Measurements from ENCODE around the gene ITGB1BP2.

- TF ChIP-seq POLR2A (IDR thresholded peaks at IDR 0.05; ENCODE audit: control extremely low read depth in 1 of 2, low read depth in 2 of 2, low read length in 2 of 2), result no peak
- TF ChIP-seq, protein P1, sequence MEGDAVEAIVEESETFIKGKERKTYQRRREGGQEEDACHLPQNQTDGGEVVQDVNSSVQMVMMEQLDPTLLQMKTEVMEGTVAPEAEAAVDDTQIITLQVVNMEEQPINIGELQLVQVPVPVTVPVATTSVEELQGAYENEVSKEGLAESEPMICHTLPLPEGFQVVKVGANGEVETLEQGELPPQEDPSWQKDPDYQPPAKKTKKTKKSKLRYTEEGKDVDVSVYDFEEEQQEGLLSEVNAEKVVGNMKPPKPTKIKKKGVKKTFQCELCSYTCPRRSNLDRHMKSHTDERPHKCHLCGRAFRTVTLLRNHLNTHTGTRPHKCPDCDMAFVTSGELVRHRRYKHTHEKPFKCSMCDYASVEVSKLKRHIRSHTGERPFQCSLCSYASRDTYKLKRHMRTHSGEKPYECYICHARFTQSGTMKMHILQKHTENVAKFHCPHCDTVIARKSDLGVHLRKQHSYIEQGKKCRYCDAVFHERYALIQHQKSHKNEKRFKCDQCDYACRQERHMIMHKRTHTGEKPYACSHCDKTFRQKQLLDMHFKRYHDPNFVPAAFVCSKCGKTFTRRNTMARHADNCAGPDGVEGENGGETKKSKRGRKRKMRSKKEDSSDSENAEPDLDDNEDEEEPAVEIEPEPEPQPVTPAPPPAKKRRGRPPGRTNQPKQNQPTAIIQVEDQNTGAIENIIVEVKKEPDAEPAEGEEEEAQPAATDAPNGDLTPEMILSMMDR (IDR thresholded peaks at IDR 0.05; ENCODE audit: control extremely low read depth in 1 of 3, insufficient read depth in 1 of 3, low read depth in 1 of 3, low read length in 3 of 3), result no peak
- no peak for TF ChIP-seq TEAD4 (IDR thresholded peaks at IDR 0.05; ENCODE audit: low read depth, low read length)
- no peak for TF ChIP-seq EP300 (IDR thresholded peaks at IDR 0.05; ENCODE audit: borderline replicate concordance in 1 of 2, low read depth in 2 of 2, low read length in 2 of 2)
- no peak for TF ChIP-seq POLR2AphosphoS5 (IDR thresholded peaks at IDR 0.05; ENCODE audit: low read depth, low read length)
Observed at GRCh38 chrX:71302461-71303213, 1.1 kb downstream of the ITGB1BP2 start.
